ENCODE data around the gene CA14. TPM values are rescaled to one million over a fixed set of nuclear protein-coding genes. Genes with fewer than 3 reads are reported as not detected.

Gene CA14
- total RNA-seq, 4 donors from 2014 or later, result 0.33 to 1.0 (median 0.42) TPM; not detected in 1

DNA sequence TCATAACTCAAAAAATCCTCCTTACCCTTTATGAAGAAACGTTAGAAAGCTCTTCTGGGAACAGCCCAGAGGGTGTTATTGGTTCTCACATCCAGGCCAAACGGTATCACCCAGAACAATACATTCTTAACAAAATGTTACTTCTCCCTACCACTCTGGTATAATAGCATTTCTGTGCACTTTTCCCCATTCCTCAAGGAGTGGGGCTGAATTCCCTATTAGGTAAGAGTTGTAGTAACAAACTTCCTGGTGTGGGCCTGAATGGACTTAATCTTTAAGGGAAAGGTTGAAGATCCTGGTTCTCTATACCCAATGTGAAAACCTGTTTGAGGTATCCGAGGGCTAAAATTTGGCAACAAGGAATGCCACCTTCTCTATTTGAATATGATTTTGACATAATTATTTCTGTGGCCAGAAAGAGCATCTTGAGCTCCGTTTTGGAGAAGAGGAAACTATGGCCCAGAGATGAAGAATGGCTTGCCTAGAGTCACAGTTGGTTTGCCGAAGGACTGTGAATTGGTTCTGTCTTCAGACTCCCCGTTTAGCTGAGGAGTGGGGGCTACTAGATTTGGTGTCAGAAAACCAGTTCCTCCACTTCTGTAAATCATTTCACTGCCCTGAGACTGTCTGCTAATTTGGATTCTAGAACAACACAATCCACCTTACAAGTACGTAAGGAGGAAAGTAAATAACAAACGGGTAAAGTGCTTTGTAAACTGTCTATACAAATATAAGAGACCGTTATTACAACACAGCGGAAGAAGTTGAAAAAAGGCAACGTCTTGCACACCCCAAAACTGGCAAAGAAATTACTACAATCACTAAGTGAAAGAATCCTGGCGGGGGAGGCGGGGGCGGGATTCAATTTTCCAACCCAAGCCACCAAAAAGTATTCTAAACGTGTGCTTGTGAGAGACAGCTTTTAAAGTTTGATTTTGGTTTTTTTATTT lies 23.9 kb upstream of the CA14 start:
- no peaks in the 10 kb centered on the region for H3K9me3 ChIP-seq
- H3K36me3 ChIP-seq, result peaks cover 0 to 19% (median 10%) of the 10 kb centered on the region in 4 donors
- no peak for TF ChIP-seq POLR2AphosphoS5 (IDR thresholded peaks at IDR 0.05)
- no peak for TF ChIP-seq POLR2A (IDR thresholded peaks at IDR 0.05; ENCODE audit: low read depth)
- TF ChIP-seq CTCF (IDR thresholded peaks at IDR 0.05), result no peak
- TF ChIP-seq EP300 (IDR thresholded peaks at IDR 0.05), result no peak
- H3K4me3 ChIP-seq, result peak overlapping the region; percentile 84 to 100 (median 86)
- intact Hi-C loops (cut with DNase I), result no loop called here
- no peaks in the 10 kb centered on the region for H3K27me3 ChIP-seq
- WGBS, result 12% methylated on average over 15 of the region's 15 CpGs
- H3K4me1 ChIP-seq, result peaks cover 4 to 18% (median 16%) of the 10 kb centered on the region in 4 donors
- peak overlapping the region; percentile 96 to 100 (median 99) for H3K27ac ChIP-seq (replicated peaks in 1 of 4)
- peak; percentile 91 for DNase-seq (ENCODE audit: extremely low spot score)

DNA sequence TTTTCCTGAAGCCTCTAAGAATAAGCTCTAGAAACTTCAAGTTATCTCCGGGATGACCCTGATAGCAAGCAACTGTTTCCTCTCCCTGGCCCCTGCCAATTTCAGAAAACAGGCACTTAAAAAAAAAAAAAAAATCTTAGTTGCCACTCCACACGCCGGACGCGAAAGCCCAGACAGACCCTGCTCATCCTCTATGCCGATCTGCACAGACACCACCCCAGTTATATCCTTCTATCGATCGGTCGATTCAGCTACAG lies 23.3 kb upstream of the CA14 start:
- H3K4me1 ChIP-seq, result peaks cover 4 to 18% (median 16%) of the 10 kb centered on the region in 4 donors
- no peaks in the 10 kb centered on the region for H3K9me3 ChIP-seq
- H3K27me3 ChIP-seq, result no peaks in the 10 kb centered on the region
- peak overlapping the region; percentile 84 to 100 (median 86) for H3K4me3 ChIP-seq
- under 1% methylated on average over 9 of the region's 9 CpGs for WGBS
- peak overlapping the region; percentile 96 to 100 (median 99) for H3K27ac ChIP-seq (replicated peaks in 1 of 4)
- intact Hi-C loops (cut with DNase I), result no loop called here
- no peak for DNase-seq (ENCODE audit: extremely low spot score)
- TF ChIP-seq EP300 (IDR thresholded peaks at IDR 0.05), result no peak
- TF ChIP-seq POLR2A (IDR thresholded peaks at IDR 0.05; ENCODE audit: low read depth), result no peak
- no peak for TF ChIP-seq POLR2AphosphoS5 (IDR thresholded peaks at IDR 0.05)
- TF ChIP-seq CTCF (IDR thresholded peaks at IDR 0.05), result no peak
- peaks cover 0 to 14% (median 8%) of the 10 kb centered on the region in 4 donors for H3K36me3 ChIP-seq

- TF ChIP-seq CTCF (IDR thresholded peaks at IDR 0.05) (no peak), POLR2AphosphoS5 (IDR thresholded peaks at IDR 0.05) (peak; percentile 91 to 93)
- peak; percentile 93 for DNase-seq (ENCODE audit: extremely low spot score)
- Histone ChIP-seq H3K4me1 (peaks cover 4 to 18% (median 16%) of the 10 kb centered on the region in 4 donors), H3K27me3 (no peaks in the 10 kb centered on the region), H3K36me3 (peaks cover 0 to 9% (median 3%) of the 10 kb centered on the region in 4 donors), H3K9me3 (no peaks in the 10 kb centered on the region), H3K4me3 (peak overlapping the region; percentile 84 to 100 (median 86)), H3K27ac (replicated peaks in 1 of 4) (peak overlapping the region; percentile 96 to 100 (median 99))
- under 1% methylated on average over 59 of the region's 78 CpGs for WGBS
- intact Hi-C loops (cut with DNase I), result loop anchor here (5.0 kb wide), 1 partner anchor 128 kb away; the partner anchor contains the start of gene RPRD2
These were observed 22.8 kb upstream of the CA14 start for GRCh38 chr1:150234566-150235293.

GRCh38 chr1:150235294-150235851 lies 22.2 kb upstream of the CA14 start:
- Histone ChIP-seq H3K9me3 (no peaks in the 10 kb centered on the region), H3K4me1 (peaks cover 4 to 18% (median 16%) of the 10 kb centered on the region in 4 donors), H3K27ac (replicated peaks in 1 of 4) (peak overlapping the region; percentile 96 to 100 (median 99)), H3K36me3 (peaks cover 0 to 7% (median 0%) of the 10 kb centered on the region in 4 donors), H3K4me3 (peak overlapping the region; percentile 84 to 100 (median 86)), H3K27me3 (no peaks in the 10 kb centered on the region)
- DNase-seq (ENCODE audit: extremely low spot score), result peak; percentile 90
- 0% methylated on average over 17 of the region's 27 CpGs for WGBS
- TF ChIP-seq POLR2A (IDR thresholded peaks at IDR 0.05; ENCODE audit: low read depth), result no peak
- no peak for TF ChIP-seq EP300 (IDR thresholded peaks at IDR 0.05)
- no peak for TF ChIP-seq CTCF (IDR thresholded peaks at IDR 0.05)
- TF ChIP-seq POLR2AphosphoS5 (IDR thresholded peaks at IDR 0.05), result no peak
- intact Hi-C loops (cut with DNase I), result loop anchor here (5.0 kb wide), 1 partner anchor 127 kb away; the partner anchor contains the start of gene RPRD2

All from esophagus muscularis mucosa (tissue), 4 donors.